B cell (primary cell): ENCODE data around the gene CALN1.

Experiments
- EZH2 ChIP-seq: IDR thresholded peaks from 2 replicates; pipeline ENCODE4 v1.6.1; 2012; ENCODE audit warnings: borderline replicate concordance, low read depth, mild to moderate bottlenecking, moderate library complexity, low read length; ENCODE audit not compliant: insufficient read depth, poor library complexity, severe bottlenecking
- TF ChIP-seq, protein P1 (sequence below): fragments of 200-600 bp; IDR thresholded peaks from one replicate; pipeline ENCODE4 v1.8.0; 2022; ENCODE audit warnings: antibody characterized with exemption, mild to moderate bottlenecking

DNA sequence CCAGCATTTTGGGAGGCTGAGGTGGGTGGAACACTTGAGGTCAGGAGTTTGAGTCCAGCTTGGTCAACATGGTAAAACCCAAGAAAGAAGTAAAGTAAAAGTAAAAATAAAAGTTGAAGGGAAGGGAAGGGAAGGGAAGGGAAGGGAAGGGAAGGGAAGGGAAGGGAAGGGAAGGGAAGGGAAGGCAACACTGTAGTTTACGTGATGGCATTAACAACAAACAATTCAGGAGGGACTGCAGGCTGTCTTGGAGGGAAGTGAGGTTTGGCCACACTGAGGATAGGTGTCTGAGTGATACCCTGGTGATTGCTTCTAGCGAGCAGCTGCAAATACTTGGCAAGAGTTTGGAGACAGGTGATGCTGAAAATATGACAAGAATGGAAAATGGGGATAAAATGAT lies 298.0 kb downstream of the CALN1 start:
- TF ChIP-seq, protein P1, sequence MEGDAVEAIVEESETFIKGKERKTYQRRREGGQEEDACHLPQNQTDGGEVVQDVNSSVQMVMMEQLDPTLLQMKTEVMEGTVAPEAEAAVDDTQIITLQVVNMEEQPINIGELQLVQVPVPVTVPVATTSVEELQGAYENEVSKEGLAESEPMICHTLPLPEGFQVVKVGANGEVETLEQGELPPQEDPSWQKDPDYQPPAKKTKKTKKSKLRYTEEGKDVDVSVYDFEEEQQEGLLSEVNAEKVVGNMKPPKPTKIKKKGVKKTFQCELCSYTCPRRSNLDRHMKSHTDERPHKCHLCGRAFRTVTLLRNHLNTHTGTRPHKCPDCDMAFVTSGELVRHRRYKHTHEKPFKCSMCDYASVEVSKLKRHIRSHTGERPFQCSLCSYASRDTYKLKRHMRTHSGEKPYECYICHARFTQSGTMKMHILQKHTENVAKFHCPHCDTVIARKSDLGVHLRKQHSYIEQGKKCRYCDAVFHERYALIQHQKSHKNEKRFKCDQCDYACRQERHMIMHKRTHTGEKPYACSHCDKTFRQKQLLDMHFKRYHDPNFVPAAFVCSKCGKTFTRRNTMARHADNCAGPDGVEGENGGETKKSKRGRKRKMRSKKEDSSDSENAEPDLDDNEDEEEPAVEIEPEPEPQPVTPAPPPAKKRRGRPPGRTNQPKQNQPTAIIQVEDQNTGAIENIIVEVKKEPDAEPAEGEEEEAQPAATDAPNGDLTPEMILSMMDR, result no peak
- no peak for TF ChIP-seq EZH2
